Measurements from ENCODE around the gene STAC2. TPM values are rescaled to one million over a fixed set of nuclear protein-coding genes. Genes with fewer than 3 reads are reported as not detected.
A peak's percentile ranks its signal among the peaks of the same experiment; 100 is the strongest.

The STAC2 gene
- total RNA-seq, 1 experiment from 2014 or later = 1.2 TPM

DNA sequence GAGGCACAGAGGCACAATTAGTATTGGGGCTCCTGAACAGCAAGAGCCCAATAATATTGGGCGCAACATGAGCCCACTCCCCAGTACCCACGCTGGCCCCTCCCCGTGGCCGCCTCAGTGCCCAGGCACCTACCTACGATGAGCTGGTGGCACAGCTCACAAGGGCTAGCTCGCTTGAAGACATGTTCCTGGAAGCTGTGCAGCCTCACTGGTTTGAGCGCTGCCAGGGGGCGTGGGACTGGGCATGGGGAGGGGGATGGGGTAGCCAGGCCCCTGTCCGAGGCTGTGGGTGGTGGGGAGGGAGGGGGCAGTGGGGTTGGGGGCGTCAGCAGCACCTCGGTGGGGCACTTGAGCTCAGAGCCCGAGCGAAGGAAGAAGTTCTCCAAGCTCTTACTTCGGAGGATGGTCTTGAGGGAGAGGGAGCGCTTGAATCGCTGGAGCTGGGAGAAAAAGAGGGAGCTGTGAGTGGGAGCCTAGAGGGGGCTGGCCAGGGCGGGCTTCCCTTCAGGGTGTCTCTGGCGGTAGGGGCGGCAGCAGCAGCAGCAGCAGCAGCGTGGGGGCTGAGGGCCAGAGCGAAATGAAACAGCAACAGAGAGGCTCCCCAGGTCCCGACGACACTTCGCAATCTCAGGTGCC, 7.9 kb downstream of the STAC2 start:
- H3K27ac Mint-ChIP-seq (ENCODE audit: low read depth, unreplicated experiment) = no peak overlapping the region
- ChIA-PET CTCF (interaction anchor here (0.5 to 0.8 kb wide), 2 partner anchors 18 to 175 kb away, joined by 3 read pairs; no protein-coding TSS in a partner anchor), POLR2A (interaction anchor here (0.6 to 1.5 kb wide), 4 partner anchors 9 to 89 kb away, joined by 3 read pairs; no protein-coding TSS in a partner anchor)
- no TSS peak for BruUV-seq (replicated peaks)
- H3K4me3 Mint-ChIP-seq (ENCODE audit: unreplicated experiment) = no peak overlapping the region
- no peak for DNase-seq (ENCODE audit: unreplicated experiment)
- no peaks in the 10 kb centered on the region for H3K9me3 Mint-ChIP-seq (ENCODE audit: unreplicated experiment)
- peaks cover 38% of the 10 kb centered on the region for H3K4me1 Mint-ChIP-seq (ENCODE audit: insufficient read depth, unreplicated experiment)
- intact Hi-C loops (cut with micrococcal nuclease) = no loop called here
- TF ChIP-seq, protein P1, sequence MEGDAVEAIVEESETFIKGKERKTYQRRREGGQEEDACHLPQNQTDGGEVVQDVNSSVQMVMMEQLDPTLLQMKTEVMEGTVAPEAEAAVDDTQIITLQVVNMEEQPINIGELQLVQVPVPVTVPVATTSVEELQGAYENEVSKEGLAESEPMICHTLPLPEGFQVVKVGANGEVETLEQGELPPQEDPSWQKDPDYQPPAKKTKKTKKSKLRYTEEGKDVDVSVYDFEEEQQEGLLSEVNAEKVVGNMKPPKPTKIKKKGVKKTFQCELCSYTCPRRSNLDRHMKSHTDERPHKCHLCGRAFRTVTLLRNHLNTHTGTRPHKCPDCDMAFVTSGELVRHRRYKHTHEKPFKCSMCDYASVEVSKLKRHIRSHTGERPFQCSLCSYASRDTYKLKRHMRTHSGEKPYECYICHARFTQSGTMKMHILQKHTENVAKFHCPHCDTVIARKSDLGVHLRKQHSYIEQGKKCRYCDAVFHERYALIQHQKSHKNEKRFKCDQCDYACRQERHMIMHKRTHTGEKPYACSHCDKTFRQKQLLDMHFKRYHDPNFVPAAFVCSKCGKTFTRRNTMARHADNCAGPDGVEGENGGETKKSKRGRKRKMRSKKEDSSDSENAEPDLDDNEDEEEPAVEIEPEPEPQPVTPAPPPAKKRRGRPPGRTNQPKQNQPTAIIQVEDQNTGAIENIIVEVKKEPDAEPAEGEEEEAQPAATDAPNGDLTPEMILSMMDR (IDR thresholded peaks at IDR 0.05; ENCODE audit: unreplicated experiment) = no peak
- H3K27me3 Mint-ChIP-seq (ENCODE audit: insufficient read depth, unreplicated experiment) = no peaks in the 10 kb centered on the region
- H3K36me3 Mint-ChIP-seq (ENCODE audit: insufficient read depth, unreplicated experiment) = peaks cover 6% of the 10 kb centered on the region

DNA sequence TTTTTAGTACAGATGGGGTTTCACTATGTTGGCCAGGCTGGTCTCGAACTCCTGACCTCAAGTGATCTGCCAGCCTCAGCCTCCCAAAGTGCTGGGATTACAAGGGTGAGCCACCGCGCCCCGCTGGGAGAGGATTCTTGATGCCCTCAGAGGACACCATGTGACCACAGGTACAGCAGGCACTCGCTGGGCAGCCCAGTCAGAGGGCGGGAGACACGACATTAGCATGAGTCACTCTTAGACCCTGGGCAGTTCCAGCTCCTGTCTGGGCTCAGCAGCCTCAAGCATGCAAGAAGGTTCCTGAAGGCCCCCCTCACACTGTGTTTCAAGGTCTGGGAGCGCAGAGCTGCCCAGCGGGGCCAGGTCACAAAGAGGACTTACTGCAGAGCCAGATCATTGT, 11.9 kb downstream of the STAC2 start:
- DNase-seq (ENCODE audit: unreplicated experiment) = peak; percentile 93
- no peaks in the 10 kb centered on the region for H3K9me3 Mint-ChIP-seq (ENCODE audit: unreplicated experiment)
- no TSS peak for BruUV-seq (replicated peaks)
- intact Hi-C loops (cut with micrococcal nuclease) = no loop called here
- ChIA-PET CTCF (interaction anchor here (0.6 to 3.2 kb wide), 6 partner anchors 10 to 160 kb away, joined by 3 to 27 read pairs (median 4); no protein-coding TSS in a partner anchor), POLR2A (interaction anchor here (1.0 to 2.5 kb wide), 6 partner anchors 9 to 60 kb away, joined by 3 to 8 read pairs (median 5); partner anchors contain the start of gene RPL19)
- H3K27me3 Mint-ChIP-seq (ENCODE audit: insufficient read depth, unreplicated experiment) = no peaks in the 10 kb centered on the region
- TF ChIP-seq, protein P1 (IDR thresholded peaks at IDR 0.05; ENCODE audit: unreplicated experiment) = no peak
- H3K27ac Mint-ChIP-seq (ENCODE audit: low read depth, unreplicated experiment) = peak overlapping the region; percentile 63
- H3K4me3 Mint-ChIP-seq (ENCODE audit: unreplicated experiment) = no peak overlapping the region
- H3K4me1 Mint-ChIP-seq (ENCODE audit: insufficient read depth, unreplicated experiment) = peaks cover 43% of the 10 kb centered on the region
- H3K36me3 Mint-ChIP-seq (ENCODE audit: insufficient read depth, unreplicated experiment) = peaks cover 6% of the 10 kb centered on the region

DNA sequence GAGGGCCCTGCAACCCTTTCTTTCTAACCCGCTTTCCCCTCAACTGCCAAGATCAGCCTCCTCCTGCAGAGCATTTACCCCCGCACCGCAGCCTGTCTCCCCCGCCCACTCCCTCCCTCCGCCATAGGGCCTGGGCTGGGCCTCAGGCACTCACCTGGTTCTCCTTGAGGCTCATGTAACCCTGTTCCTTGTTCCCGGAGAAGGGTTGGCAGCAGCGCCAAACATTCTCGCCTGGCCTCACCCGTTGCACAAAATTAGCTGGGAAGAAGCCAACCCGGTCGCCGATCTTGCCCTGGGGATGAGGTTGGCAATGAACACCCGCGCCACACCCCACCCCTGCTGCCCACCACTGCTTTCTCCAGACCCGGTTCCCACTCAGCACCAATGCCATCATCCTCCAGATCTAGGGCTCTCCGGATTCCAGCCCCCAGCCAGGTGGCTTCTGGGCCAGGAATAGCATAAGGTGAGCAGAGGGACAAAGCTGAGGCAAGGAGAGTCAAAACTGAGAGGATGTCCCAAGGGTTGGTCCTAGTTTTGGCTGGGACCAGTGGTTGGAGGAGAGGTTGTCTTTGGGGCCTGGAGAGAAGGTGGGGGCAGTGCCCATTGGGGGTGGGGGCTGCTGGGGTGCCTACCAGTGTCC, 12.8 kb downstream of the STAC2 start:
- Mint-ChIP-seq H3K36me3 (ENCODE audit: insufficient read depth, unreplicated experiment) (peaks cover 6% of the 10 kb centered on the region), H3K27ac (ENCODE audit: low read depth, unreplicated experiment) (peak overlapping the region; percentile 63), H3K4me1 (ENCODE audit: insufficient read depth, unreplicated experiment) (peaks cover 48% of the 10 kb centered on the region), H3K27me3 (ENCODE audit: insufficient read depth, unreplicated experiment) (no peaks in the 10 kb centered on the region), H3K4me3 (ENCODE audit: unreplicated experiment) (peak overlapping the region; percentile 44), H3K9me3 (ENCODE audit: unreplicated experiment) (no peaks in the 10 kb centered on the region)
- TF ChIP-seq, protein P1 (IDR thresholded peaks at IDR 0.05; ENCODE audit: unreplicated experiment) = no peak
- ChIA-PET POLR2A (interaction anchor here (0.5 to 2.5 kb wide), 11 partner anchors 10 to 1006 kb away, joined by 3 to 18 read pairs (median 5); partner anchors contain the start of genes RPL19 and WIPF2), CTCF (interaction anchor here (0.5 to 3.2 kb wide), 7 partner anchors 11 to 84 kb away, joined by 3 to 27 read pairs (median 4); no protein-coding TSS in a partner anchor)
- intact Hi-C loops (cut with micrococcal nuclease) = no loop called here
- DNase-seq (ENCODE audit: unreplicated experiment) = peak; percentile 96
- no TSS peak for BruUV-seq (replicated peaks)

DNA sequence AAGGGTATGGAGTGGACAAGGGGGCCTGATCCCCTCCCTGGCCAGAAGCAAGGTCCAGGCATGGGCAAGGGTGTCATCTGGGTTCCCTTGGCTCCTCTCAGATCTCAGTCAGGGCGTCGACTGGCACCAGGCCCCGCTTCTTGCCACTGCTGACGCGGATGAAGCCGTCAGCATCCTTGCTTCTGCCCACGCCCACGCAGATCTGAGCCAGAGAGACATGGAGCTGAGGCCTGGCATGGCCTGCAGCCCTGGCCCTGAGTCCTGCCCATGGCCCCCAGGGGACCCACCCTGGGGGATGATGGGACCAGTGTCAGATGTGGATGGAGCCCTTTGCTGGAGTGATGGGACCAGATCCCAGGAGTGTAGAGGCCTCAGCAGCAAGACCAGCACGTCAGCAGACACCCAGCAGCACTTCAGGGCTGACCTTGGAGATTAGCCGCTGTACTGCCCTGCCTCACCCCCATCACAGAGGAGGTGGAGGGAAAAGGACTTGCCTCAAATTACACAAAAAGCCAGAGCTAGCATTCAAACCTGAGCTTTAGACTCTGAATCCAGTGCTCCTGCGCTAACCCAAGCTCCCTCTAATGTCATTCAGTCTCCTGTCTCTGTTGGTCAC, 13.4 kb downstream of the STAC2 start:
- intact Hi-C loops (cut with micrococcal nuclease) = no loop called here
- BruUV-seq (replicated peaks) = no TSS peak
- Mint-ChIP-seq H3K4me1 (ENCODE audit: insufficient read depth, unreplicated experiment) (peaks cover 49% of the 10 kb centered on the region), H3K9me3 (ENCODE audit: unreplicated experiment) (no peaks in the 10 kb centered on the region), H3K27ac (ENCODE audit: low read depth, unreplicated experiment) (peak overlapping the region; percentile 63), H3K36me3 (ENCODE audit: insufficient read depth, unreplicated experiment) (peaks cover 6% of the 10 kb centered on the region), H3K4me3 (ENCODE audit: unreplicated experiment) (peak overlapping the region; percentile 44), H3K27me3 (ENCODE audit: insufficient read depth, unreplicated experiment) (no peaks in the 10 kb centered on the region)
- peak; percentile 88 for DNase-seq (ENCODE audit: unreplicated experiment)
- TF ChIP-seq, protein P1 (IDR thresholded peaks at IDR 0.05; ENCODE audit: unreplicated experiment) = no peak
- ChIA-PET CTCF (interaction anchor here (0.5 to 3.2 kb wide), 5 partner anchors 11 to 85 kb away, joined by 3 to 27 read pairs (median 3); no protein-coding TSS in a partner anchor), POLR2A (interaction anchor here (0.5 to 2.5 kb wide), 10 partner anchors 11 to 1007 kb away, joined by 3 to 18 read pairs (median 5); partner anchors contain the start of genes RPL19 and WIPF2)

Data from MCF 10A (cell line).